HG02759 (cell line): ENCODE data around the gene AVPR2.

Experiments
- ATAC-seq: cut with Tn5 transposase; IDR thresholded peaks from one replicate; pipeline ENCODE4 v1.9.1; 2021; ENCODE audit warnings: mild to moderate bottlenecking, moderate library complexity; ENCODE audit not compliant: unreplicated experiment

Gene AVPR2

DNA sequence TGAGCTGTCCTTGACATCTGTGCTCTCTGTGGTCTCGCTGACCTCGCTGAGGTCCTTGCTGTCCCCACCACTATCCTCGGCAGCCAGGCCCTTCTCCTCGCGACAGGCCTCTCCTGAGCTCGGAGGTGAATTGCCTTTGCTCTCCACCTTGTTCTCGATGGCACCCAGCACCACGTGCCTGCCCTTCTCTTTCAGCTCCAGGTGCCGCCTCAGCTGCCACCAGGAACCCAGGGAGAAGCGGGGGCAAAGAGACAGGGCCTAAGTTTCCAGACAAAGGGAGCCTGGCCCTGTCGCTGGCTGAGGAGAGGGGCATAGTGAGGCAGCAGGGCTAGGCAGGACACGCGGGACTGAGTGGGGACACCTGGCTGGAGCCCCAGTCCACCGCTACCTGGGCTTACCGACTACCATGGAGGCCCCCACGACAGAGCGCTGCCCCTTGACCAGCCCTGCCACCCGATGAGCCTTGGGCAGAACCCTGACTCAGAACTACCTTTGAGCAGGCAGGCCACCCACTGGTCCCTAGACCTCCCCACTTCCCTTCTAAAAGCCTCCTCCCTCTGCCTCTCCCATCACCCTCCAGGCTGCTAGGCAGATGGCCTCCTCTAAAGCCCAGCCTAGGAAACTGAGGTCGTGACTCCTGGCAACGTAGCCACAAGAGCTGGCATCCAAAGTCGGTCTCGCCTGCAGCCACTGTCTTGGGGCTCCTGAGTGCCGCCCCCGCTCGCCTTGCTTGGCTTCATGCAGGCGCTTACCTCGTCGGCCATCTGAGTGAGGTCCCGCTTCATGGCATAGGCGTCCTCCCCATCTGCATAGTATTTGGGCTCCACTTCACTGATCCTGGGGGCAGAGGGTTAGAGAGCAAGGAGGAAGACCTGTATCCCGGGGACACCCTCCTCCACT is 25.8 kb downstream of the AVPR2 start:
- ATAC-seq, result no peak

DNA sequence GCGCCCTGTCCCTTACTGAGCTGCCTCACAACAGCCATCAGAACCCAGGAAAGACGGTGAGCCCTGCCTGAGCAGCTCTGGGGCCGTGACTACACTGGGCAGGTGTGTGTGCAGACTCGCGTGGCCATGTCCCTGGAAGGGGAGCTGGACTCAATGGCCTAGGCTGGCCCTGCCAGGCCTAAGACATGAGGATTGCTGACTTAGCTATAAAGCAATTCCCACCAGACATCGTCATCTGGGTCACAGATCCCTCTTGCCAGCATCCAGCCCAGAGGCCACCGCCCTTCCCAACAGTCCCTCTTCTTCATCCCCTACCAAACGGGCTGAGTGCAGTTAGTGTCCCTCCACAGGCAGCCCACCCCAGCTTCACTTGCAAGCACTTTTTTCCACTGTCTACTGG is 26.7 kb downstream of the AVPR2 start:
- ATAC-seq, result no peak

DNA sequence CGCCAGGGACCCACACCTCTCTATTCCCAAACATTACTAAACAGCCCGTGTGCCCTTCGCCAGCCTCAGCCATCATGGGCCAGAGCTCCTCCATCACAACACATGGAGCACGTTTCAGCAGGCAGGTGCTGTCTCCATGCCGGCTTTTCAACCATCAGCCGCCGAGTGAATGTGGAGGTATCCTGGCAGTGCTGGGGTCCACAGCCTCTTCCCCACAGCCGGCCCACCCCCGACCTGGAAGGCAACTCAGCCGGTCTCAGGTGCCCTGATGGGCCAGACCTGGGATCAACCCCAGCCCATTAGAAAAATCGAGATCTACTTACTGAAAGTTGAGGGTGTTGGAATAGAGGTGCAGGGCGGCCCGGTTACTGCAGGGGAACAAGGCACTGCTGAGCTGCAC is 27.3 kb downstream of the AVPR2 start:
- ATAC-seq, result no peak

DNA sequence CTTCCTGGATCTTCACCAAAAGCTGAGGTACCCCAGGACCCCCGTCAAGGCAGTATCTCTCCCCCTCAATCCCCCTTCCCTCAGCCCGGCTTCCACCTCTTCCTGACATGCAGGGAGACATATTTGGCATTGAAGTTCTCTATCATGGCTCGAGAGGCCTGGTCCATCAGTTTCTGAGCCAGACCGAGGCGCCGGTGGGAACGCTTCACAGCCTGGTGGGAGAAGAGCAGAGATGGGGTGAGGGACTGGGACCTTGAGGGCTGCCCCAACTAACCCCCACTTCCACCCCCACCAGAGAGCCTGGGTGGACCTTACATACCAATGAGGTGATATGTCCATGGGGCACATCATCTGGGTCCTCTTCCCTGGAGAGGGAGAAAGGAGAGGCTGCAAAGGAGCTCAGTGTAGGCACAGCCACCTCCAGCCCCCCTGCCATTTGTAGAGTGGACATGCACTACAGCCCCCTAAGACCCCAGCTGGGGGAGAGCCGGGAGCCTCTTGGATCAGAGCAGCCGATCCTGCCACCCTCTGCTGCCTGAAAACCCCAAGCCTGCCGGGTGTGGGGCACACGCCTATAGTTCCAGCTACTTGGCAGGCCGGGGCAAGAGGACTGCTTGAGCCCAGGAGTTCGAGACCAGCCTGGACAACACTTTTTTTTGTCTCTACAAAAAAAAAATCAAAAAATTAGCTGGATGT is 27.9 kb downstream of the AVPR2 start:
- no peak for ATAC-seq

DNA sequence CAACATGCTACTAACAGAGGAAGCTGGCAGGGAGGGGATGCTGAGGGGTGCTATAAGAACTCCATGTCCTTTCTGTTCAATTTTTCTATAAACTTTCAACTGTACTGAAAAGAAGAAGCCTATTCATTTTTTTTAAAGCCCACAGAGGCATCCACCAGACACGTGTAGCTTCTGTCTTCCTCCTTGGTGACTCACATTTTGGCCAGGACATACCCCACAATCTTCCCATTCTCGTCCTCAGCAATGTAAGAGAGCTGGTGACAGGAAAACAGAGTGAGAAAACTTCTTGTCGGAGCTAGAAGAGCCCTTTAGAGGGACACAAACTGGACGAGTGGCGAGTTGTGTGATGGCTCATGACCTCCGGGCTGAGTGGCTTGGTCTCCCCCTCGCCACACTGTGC is 29.3 kb downstream of the AVPR2 start:
- ATAC-seq, result no peak

DNA sequence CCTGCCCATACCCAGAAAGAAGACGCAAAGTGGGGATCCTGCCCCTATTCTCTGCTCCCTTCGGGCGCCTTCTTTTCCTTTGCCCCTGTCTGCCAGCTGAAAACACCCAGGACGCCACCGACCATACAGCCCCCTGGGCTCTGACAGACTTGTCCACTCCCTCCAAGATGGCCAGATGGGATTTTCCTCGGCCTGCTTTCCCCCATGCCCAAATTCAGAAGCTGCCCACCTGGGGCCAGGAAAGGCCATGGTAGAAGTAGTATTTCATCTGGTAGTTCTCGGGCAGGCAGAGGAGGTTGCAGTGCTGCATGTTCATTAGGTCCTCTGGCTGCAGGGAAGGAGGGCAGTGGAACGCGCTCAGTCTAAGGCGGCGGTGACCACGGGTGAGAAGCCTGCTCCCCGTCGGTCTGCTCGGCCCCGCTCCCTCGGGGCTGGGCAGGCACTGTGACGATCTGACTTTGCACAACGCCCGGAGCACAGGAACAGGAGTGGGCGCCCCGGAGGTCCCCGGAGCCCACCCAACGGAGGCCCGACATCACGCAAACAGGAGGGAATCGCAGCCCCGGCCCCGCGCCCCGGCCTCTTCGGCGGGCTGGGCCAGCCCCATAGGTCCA is 29.8 kb downstream of the AVPR2 start:
- peak; percentile 26 for ATAC-seq

DNA sequence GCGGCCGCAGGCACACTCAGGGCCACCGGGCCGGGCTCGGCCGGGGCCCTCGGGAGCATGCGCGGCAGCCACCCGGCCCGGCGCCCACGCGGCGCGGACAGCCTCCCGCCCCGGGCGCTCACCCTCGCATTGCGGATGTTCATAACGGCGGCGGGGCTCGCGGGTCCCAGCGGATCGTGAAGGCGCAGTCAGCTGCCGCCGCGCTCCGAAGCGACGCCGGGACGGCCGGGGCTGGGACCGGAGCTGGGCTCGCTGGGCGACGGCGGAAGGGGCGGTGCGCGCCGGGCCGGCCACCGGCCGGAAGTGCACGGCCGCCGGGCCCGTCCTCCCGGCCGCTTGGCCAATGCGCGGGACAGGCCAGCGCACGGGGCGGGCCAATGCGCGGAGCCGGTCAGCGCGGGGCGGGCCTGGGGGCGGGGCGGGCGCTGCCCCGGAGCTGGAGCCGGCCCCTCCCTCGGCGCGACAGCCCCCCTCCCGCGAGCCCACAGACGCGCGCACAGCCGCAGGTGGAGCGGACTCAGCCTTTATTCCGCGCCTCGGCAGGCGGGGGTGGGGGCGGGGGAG is 30.4 kb downstream of the AVPR2 start, which contains the start of gene NAA10:
TSS of gene NAA10 (minus strand) at position 276 of the 564 bp plus-strand sequence. CDS start at position 143, 133 bp downstream.
- ATAC-seq, result peak; percentile 93

DNA sequence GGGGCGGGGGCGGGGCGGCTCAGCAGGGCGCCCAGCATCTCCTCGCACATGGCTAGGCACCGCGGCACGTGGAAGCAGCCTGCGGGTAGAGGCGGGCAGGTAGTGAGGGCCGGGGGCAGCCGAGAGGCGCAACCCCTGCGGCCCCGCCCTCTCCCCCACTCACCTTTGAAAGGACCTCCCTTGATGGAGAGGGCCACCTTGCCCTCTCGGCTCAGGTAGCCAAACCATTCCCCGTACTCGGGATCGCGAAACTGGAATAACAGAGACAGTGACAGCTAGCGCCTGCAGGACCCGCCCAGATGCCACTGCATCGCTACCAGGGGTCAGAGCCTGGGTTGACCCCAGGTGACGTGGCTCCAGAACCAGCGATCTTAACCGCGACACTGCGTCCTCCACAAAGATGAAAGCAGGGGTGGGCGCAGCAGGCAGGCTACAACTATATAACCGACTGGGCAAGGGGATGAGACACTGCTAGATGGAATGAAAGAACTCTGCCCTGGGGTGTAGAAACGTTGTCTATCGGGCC is 30.9 kb downstream of the AVPR2 start:
- ATAC-seq, result peak; percentile 12

DNA sequence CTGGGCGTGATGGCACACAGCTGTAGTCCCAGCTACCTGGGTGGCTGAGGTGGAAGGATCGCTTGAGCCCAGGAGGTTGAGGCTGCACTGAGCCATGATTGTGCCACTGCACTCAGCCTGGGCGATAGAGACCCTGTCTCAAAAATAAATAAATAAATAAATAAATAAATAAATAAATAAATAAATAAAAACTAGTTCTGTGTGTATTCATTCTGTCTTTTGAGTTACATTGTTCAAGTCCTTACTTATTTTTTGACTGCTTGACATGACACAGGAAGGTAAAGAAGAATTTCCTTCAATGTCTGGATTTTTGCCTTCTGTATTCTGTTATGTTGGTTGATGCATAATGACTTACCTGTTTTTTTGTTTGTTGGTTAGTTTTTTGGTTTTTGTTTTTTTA is 32.6 kb downstream of the AVPR2 start:
- no peak for ATAC-seq

DNA sequence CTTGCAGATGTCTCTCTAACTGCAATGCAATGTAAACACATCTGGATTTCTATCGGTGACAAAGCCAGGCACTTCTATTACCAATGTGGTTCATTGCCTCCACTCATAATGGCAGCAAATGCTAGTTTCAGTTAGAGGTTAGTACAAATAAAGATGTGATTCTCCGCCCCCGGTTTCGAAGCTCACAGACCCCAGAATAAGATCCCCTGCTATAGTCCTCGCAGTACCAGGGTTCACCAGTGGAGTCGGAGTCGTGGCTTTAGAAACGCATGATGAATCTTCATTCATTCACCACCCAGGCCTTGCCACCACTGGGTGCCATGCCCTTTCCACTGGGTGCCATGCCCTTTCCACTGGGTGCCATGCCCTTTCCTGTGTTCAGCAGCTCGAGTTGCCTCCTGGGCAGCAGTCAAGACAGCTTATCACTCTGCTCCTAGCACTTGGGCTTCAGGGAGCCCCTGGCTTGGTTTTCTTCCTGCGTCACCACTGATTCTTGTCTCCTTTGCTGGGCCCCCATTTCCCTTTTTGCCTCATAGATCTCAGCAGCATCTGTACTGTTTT is 33.8 kb downstream of the AVPR2 start:
- ATAC-seq, result no peak

DNA sequence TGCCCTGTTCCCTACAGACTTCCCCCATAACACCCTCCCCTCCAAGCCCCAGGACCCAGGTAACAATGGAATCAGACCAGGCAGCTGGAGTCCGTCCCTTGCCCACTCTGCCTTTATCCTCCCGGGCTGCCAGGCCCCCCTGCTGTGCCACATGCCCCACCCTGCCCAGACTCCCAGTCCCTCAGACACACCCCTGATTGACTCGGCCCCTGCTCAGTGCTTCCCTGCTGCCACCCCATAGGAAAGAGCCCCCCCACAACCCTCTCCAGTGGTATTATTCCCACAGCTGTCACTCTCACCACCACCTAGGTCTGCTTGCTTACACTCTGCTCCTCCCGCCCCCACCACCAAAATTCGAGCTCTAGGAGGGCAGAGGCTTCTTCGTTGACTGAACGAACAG is 35.1 kb downstream of the AVPR2 start:
- no peak for ATAC-seq

DNA sequence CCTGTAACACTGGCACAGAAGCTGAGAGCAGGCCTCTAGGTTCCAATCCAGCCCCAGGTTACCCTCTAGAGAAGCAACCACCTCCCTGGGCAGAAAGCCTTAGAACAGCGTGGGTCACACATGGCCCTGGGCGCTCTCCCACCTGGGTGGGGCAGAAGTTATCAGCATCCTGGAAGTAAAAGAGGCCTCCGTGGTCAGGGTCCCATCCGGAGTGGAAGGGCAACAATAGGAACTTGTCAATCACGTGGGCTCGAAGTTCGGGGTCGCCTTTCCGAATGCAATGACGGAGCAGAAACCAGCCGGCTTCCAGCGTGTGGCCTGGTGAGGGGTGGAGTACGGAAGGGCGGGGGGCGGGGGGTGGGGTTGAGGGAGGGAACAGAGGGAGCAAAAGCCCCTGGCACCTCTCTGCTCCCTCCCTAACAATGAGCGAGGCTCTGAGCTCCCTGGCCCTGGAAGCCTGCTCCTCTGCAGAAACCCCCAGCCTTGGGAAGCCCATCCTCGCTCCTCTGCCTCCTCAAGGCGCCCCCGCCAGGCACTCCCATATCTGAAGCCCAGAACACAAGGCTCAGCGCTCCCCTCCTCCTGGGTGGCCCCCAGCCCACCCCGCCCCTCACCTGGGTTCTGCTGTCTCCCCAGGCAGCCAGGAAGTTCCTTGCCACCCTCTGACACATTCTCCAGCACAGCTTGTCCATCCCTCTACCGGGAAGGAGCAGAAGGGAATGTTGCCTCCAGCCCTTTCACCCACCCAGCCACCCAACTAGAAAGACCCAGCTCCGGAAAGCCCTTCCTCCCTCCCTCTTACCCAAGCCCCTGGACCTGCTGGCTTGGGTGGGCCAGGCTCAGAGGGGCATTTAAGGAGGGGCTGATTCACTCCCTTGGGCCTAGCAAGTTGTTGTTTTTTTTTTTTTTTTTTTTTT is 37.1 kb downstream of the AVPR2 start:
- no peak for ATAC-seq

DNA sequence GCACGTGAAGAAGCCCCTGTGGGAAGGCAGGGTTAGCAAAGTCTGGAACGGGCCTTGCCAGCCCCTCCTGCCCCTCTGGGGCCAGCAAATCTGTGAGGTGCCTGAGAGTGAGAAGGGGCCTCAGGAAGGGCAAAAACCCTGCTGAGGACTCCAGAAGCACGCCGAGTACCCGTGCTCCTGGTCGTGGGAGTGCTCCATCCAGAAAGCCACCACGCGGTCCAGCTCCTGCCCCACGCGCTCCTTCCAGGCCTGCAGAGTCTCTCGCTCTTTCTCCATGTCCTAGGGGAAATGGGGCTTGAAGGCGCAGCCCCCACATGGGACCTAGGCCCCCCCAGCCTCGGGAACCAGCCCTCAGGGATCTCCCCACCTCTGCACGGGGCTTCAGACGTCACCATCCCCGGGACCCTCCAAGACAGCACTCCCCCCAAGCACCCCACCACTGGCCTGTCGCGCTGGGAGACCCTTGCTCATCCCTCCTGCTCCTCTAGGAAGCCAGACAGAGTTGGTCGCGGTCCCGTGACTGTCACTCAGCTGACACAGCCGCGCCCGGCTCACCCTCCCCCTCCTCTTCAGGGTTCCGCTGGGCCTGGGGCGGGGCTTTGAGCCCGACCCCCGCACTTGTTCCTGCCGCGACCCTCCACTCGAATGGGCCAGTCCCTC is 39.8 kb downstream of the AVPR2 start, which contains the start of gene RENBP:
TSS of gene RENBP (minus strand) at position 504 of the 660 bp plus-strand sequence. CDS start at position 471, 33 bp downstream.
- peak; percentile 47 for ATAC-seq

DNA sequence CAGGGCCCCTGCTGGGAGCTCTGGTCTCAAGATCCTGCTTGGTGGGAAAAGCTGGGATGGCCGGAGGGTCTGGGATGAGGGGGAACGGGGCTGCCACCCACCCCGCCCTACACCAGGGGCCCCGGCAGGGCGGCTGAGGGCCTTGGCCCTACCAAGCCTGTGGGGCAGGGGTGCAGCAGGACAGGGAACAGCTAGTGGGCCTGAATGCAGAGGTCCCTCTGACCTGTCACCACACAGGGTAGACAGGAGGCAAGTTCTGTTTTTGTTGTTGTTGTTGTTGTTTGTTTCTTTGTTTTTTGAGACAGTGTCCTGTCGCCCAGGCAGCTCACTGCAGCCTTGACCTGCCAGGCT is 40.3 kb downstream of the AVPR2 start:
- ATAC-seq, result peak; percentile 33

DNA sequence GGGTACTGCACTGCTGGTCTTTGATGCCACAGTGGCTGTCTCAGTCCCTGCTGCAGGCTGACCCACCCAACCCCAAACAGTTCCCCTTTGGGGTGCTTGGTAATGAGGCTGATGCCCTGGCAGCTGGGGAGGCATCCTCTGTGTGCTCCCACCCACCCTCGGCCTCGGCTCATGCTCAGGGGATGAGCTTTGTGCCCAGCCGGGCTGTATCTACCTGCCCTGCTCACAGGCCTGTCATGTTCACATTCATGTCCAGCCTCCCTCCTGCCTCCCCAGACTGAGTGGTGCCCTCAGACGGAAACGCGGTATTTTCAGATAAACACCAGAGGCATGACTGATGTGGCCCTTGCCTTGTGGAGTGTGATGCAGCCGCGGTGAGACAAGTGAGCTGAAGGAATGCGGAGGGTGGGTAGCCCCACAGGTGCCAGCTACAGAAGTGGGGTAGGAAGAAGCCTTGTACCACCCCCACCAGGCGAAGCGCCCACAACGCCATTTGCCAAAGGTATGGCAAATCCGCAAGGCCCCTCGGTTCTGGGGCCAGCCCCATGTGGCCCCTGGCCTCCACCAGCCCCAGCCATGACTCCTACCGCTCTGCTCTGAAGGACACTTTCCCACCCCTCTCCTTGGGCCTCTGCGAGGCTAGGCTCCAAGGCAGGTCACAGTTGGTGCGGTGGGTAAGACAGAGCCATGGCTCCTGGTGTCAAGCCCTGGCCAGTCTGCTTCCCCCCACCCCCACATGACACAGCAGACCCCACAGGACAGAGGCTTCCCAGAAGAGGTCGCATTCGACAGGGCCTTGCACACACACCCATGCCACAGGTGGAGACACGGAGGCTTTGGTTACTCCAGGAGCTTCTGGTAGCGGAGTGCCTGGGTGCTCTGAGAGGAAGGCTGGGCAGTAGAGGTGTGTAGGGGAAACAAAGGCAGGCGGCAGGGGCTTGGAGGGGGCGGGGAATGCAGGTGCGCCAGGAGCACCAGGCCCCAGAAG is 41.8 kb downstream of the AVPR2 start:
- no peak for ATAC-seq

DNA sequence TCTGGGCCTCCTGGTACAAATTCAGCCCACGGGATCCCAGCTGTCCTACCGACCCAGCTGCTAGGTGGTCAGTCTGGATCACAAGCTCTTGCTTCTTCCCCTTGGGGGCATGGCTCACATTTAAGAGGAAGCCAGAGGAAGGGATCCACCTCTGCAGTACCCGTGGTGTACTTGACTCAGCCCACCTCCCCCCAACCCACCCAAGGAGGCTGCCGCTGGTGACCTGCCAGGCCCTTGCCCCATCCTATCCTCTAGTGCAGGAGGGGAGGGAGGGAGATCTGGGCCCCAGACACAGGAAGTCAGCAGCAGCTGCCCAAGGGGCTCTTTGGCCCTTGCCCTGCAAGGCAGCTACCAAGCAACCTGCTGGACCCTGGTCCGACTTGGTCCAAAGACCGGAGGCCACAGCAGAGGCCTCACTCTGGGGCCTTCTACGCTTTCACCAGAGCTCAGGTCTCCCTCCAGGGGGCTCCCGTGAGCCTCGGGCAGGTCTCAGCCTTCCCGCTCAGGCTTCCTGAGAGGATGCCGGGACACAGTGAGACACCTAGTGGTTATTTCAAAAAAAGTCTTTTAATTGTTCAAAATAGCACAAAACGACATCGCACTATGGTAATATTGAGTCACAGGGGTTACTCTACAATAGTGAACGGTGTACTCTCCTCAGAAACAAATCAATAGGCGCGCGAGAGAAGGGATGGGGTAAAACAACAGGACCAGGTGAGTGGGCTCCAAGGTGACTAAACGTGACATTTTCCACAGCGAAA is 42.7 kb downstream of the AVPR2 start:
- ATAC-seq, result peak; percentile 67

DNA sequence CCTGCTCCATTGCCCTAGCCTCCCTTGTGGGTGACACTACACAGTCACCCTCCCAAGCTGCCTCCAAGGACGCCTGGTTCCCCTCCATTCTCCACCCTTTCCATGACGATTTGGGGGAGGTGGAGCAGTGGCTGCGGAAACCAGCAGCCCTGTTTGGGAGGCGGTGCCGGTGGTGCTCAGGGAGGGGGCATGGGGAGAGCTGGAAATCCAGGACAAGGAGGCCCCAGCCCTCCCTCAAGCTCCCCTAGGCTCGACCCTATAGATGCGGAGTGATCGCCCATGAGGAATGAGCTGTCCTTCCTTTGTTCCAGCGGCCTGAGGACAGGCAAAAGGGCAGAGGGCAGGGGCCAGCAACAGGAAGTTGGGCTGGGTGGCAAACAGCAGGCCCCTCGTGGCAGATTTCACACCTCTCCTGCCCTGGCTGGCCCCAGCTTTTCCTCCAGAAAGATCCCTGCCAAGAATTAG is 43.6 kb downstream of the AVPR2 start:
- ATAC-seq, result no peak
